ENCODE results near the gene LRRK1.

DNA sequence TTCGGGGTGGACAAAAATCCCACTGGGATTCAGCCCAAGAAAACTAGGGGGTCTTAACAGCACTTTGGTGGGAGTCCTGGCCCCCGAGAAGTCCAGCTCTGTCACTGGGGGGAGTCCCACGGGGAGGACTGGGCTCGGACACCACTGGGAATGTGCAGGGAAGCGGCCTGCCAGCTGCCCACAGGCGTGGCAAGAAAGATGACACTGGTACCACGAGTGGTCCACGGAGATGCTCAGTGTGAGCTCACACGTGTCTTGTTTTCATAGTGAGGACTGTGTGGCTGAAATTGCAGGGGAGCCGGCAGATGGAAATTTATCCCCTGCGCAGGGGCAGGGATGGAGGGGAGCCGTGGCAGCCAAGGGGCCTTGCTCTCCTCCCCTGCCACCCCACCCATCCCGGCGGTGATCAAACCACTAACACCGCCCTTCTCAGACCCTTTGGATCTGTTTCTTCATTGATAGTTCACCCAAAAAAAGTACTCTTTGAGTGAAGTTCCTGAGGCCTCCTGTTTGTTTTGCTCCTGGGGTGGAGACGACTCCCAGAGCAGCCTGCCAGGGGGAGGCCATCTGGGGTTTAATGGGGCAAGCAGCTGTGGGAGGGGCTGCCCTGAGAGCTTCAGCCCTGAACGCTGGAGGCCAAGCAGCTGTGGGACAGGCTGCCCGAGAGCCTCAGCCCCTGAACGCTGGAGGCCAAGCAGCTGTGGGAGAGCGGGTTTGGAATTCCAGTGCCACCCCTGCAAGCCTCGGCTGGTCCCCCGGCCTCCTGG lies 130.9 kb downstream of the LRRK1 start:
- TF ChIP-seq, protein P1, sequence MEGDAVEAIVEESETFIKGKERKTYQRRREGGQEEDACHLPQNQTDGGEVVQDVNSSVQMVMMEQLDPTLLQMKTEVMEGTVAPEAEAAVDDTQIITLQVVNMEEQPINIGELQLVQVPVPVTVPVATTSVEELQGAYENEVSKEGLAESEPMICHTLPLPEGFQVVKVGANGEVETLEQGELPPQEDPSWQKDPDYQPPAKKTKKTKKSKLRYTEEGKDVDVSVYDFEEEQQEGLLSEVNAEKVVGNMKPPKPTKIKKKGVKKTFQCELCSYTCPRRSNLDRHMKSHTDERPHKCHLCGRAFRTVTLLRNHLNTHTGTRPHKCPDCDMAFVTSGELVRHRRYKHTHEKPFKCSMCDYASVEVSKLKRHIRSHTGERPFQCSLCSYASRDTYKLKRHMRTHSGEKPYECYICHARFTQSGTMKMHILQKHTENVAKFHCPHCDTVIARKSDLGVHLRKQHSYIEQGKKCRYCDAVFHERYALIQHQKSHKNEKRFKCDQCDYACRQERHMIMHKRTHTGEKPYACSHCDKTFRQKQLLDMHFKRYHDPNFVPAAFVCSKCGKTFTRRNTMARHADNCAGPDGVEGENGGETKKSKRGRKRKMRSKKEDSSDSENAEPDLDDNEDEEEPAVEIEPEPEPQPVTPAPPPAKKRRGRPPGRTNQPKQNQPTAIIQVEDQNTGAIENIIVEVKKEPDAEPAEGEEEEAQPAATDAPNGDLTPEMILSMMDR (IDR thresholded peaks at IDR 0.05): no peak
- TF ChIP-seq POLR2A (IDR thresholded peaks at IDR 0.05) (no peak), EP300 (IDR thresholded peaks at IDR 0.05) (no peak)

All from ovary (tissue), 3 donors.